Astrocyte (in vitro differentiated cells and primary cell): ENCODE results near the gene CYP4F8.

Experiments used
- EZH2 ChIP-seq: IDR thresholded peaks from 2 replicates; pipeline ENCODE4 v1.6.1; 2012; ENCODE audit warnings: mild to moderate bottlenecking, low read length, inconsistent platforms; ENCODE audit not compliant: insufficient read depth
- TF ChIP-seq, protein P1 (sequence below): IDR thresholded peaks from 2 replicates; pipeline ENCODE4 v1.5.1; 2011; ENCODE audit warnings: low read depth, mild to moderate bottlenecking, inconsistent platforms, low read length, moderate library complexity; ENCODE audit not compliant: insufficient read depth

- TF ChIP-seq, protein P1, sequence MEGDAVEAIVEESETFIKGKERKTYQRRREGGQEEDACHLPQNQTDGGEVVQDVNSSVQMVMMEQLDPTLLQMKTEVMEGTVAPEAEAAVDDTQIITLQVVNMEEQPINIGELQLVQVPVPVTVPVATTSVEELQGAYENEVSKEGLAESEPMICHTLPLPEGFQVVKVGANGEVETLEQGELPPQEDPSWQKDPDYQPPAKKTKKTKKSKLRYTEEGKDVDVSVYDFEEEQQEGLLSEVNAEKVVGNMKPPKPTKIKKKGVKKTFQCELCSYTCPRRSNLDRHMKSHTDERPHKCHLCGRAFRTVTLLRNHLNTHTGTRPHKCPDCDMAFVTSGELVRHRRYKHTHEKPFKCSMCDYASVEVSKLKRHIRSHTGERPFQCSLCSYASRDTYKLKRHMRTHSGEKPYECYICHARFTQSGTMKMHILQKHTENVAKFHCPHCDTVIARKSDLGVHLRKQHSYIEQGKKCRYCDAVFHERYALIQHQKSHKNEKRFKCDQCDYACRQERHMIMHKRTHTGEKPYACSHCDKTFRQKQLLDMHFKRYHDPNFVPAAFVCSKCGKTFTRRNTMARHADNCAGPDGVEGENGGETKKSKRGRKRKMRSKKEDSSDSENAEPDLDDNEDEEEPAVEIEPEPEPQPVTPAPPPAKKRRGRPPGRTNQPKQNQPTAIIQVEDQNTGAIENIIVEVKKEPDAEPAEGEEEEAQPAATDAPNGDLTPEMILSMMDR = no peak
- no peak for TF ChIP-seq EZH2
Observed at GRCh38 chr19:15575406-15575805, 39.6 kb upstream of the CYP4F8 start.
